Kasumi-1 (cell line): ENCODE data around the gene MACROH2A1.
"Not testable (repeated sequence)": the region's sequence is repeated elsewhere in the genome, so short reads cannot be mapped to it uniquely, and the experiment has no call there.

Experiments used
- DNase-seq, 2 experiments: peaks; one replicate each; lab custom pipeline; 2025; lab: John Stamatoyannopoulos, UW

Gene MACROH2A1

DNA sequence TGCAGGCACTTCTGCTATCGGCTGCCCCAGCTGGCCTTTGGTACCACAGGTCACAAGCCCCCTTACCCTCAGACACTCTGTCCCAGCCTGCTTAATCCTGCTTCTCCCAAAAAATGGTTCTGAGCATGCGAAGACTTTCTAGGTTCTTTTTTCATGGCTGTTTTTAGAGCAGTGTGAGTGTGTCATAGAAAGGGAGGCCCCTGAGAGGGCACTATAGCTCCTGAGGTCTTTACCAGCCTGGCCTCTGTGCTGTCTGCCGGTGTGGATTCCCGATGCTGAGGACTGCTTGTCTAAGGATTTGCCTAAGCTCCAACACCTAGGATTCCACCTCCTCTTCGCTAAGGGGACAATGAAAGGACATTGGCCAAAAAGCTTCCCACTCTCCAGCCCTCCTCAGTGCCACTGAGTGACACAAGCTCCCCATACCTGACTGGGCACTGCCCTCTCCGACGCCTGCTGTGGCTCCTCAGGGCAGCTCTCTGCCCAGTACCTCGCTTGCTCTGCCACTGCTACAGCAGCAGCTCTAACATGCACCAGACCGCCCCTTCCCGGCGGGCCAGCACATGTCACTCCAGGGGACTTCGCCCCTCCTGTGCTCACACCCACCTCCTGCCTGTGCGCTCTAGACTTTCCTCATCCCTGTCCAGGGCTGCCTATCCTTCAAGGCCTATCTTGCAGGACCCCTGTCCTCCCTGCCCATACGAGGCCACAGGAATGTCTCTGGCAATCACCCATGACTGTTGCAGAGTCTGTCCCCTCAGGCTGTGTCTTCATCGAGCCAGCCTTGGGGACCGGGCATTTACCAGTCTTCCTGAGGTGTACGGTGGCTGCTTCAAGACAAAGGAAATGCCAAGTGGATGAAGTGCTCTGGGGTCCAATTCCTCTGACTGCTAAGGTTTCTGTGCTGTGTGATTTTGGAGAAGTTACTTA is 21.0 kb downstream of the MACROH2A1 start:
- DNase-seq = peak; percentile 25 to 28

DNA sequence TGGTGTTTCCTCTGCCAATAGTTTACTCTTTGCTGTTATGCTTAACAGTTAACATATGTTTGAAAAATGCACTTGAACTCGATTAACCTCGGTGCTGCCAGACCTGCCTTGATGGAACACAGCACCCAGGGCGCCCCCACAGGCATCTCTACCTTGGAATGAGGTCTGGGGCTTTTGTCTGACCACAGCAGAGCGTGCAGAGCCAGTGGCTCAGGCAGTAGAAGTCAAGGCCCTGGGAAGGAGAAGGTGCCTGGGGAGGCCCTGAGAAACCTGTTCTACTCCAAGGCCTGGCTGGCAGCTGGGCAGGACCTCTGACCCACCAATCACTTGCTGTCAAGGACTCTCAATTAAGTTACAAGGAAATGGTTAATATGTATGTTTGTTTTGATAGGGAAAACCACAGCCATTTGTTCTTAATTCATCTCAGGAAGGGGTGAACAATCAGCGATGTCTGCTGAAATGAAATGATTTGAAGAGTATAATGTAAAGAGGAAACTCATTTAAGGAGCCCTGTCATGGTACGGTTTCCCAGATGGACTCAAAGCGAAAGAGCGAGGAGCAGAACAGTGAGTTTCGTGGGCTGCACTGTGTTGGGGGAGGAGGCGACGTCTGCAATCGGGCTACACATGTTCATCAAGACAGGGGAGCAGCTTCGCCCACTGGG is 21.9 kb downstream of the MACROH2A1 start:
- DNase-seq = peak; percentile 40 to 59

DNA sequence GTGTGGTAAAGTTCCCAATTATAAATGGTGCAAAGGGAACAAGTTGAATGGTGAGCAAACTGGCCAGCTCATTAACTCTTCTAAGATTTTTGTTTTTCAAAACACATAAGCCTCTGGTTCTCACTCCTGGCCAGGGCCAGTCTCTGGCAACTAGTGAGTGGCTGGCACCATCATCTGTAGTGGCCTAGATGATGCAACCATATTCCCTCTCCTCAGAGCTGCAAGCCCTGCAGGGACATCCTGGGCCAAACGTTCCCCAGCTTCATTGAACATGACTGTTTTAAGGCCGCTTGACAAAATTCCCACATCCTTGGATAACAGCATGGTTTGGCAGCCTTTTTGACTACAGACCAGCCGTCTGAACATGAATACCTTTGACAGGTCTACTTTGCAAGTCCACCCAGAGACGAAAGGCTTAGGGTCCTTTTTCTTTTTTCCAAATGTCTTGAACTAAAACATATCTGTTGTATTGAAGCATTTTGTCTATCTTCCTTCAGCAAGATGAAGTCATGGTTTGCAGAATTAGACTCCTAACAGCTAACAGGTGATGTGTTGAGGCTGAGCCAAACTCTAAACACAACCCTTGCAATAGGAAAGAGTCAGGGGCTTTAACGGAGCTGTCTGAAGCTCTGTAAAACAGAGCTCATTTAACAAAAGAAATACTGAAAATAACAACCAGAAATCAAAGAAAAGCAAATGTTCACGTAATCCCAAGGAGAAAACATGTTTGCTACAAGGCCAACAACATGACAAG is 23.8 kb downstream of the MACROH2A1 start:
- DNase-seq = no peak

DNA sequence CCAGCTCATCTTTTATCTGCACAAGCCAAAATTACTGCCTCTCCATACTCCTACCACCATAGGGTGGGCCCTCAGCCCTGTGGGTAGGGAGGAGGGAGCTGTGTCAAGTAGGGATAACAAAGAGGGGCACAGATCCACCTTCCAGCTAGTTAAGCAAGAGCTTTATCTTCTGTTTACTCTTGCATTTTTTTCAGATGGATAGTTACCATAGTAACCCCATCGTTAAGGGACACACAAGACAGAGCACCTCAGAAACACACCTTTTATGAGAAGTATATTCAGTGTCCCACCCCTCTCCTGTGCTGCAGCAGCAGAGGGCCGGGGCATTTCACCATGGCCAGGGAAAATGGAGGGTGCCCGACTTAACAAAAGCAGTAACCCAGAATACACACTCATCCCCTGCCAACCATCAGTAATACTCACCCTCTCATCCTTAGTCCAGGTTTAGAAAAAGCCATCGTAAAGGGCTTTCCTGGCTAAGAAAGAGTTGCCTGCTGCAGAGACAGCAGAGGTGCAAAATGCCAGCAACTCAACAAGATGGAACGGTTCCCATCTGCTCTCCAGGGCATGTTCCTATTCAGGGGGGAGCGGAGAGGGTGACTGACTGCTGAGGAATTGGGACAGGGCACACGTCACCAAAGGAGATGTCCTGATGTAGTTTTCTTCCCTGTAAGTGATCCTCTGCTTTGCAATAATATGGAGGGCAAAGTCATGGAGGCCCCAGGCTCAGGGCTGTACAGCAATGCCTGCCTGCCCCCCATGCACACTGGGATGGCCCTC is 25.1 kb downstream of the MACROH2A1 start:
- peak in 1 of 2 experiments; percentile 31 for DNase-seq

DNA sequence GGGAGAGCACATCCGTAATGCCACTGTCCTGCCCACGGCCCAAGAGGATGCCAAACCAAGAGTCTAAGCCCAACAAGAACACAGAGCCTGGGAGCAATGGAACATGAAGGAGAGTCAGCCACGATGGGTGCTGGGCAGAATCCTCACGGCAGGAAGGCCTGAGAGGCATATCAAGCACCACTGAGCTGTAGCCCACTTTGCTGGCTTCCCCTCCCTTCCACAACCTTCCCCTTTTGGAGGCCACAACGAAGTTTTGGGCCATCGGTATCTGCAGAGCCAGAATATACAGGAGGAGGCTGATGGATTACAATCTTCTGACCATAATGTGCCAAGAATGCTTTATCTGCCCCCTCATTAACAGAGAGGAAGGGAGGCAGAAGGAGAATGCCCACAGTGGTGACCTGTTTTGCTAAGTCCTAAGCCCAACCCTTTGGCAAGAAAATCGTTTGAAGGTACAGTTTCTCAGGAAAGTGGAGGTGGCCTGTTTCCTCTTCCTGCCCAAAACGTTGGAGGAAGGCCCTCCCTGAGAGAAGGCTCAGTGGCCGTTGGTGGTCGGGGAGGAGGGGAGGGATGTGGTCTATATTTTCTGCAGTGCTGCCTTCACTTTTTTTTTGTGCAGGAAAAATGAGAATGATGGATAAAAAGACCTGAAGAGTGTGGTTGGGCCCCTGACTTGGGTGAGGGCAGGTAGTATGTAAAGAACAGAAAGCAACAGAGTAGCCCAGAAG is 26.2 kb downstream of the MACROH2A1 start:
- DNase-seq = peak; percentile 94 to 95

DNA sequence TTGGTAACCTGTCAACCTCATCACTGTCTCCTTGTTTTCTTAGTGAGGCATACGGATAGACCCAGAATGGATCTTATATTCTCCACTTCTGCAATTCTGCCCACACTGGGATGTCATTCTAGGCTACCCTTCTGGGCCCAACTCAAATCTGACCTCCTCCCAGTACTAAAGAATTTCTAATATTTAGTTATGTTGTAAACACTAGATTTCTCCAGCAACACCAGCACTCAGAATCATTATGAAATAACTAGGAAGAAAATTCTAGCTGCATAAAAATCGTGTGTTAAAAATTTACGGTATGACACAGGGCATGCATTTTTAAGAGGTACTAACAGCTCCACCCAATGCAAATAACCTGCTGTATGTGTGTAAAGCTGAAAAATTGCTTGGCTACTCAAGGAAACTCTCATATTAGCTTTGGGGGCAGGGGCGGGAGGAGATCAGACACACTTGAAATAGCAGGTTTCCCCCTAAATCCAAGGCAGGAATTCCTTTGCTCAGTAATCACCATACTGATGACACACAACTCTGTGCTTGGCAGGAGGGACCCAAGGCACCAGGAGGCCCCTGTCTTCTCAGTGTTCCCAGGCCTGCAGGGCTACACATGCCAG is 27.3 kb downstream of the MACROH2A1 start:
- DNase-seq = no peak

DNA sequence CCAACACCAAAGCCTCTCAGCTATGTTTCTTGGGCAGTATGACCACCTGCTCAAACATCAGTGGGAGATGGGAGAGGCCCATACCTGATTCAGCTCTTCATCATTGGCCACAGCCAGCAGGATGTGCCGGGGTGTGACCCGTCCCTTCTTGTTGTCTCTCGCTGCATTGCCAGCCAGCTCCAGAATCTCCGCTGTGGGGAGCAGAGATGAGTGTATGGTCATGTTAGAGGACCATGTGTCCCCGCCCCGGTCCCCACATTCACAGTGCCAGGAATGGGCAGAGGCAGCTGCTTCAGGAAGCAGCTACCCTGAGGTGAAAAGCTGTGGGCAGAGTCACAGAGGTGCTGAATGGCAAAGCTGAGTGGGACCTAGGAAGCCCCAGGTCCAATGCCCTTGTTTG is 29.1 kb downstream of the MACROH2A1 start:
- no peak for DNase-seq

DNA sequence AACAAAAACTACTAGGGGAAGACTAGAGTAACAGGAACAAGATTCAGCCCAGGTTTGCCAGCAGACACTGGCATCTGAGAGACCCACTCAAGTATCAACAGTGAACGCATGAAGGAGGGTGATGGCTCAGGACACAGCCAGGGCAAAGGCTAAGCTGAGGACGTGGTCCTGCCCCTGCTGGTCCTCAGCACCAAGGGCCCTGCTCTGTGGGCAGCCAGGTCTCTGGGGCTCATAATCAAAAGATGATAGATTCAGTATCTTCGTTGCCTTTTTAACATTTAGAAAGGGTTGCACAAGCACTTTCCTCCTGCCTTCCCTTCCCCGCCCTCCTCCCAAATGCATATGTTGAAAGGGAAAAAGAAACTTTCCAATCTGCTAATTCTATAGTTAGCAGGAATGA is 31.5 kb downstream of the MACROH2A1 start:
- DNase-seq = no peak

DNA sequence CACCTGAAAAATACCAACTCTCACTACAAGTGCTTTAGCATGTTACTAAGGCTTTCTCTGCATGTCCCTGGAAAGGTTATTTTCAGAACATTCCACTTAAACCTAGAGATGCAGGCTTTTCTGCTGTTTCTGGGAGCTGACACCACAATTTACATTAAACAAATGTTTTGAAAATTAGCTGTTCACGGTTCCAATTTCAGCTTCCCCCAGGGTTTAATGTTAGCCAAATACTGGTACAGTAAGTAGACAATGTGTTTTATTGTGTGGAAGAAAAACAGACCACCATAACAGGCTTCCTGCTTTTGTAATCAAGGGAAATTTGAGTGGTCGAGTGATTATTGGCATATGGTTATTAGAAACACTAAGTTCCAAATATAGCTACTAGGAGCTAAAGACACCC is 32.0 kb downstream of the MACROH2A1 start:
- no peak for DNase-seq

DNA sequence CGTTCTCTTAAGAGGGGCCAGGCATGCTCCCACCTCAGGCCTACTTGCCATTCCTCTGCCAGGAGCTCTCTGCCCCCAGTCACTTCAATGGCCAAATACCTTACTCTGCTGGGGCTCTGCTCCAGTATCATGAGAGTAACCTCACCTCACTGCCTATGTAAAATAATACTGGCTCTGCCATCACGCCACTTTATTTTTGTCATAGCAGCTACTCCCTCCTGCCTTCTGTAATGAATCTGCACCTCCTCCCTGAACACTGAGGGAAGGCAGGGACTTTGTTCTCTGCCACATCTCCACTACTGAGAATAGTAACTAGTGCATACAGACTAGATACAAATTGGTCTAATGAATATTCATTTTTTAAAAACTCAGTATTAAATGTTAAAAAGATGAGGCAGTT is 33.8 kb downstream of the MACROH2A1 start:
- DNase-seq = no peak

DNA sequence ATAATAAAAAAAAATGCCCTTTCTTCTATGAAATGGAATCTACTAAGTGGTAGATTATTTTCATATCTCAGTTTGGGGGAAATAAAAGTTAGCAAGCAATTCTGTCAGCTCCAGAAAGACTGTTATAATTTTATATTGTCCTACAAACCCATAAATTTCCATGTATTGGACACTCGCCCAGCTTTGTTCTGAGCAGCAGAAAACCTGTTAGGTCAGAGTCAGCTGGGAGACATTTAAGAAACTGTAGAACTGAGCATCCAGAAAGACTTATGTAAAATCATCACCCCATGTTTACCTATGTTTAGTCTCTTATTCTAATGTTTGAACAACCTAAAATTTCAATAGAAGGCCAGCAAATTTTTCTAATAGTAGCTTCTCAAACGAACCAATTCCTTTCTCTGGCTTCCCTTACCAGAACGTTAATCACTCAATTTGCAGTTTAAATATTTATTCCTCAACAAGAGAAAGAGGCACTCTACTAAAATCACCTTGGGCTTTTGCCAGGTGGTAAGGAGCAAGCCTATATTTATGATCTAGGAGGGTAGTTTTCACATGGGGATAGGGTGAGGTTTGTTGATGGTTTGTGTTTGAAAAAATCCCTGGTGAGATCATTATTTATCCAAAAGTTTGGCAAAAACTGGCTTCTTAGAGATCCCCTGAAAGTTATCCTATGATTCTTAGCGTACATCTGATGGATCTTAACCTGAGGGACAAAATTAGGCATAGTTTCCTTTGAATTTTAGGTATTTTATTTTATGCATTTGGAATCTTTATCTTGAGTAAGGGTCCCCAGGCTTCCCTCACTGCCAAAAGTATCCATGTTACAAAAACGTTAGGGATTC is 34.4 kb downstream of the MACROH2A1 start:
- no peak for DNase-seq

DNA sequence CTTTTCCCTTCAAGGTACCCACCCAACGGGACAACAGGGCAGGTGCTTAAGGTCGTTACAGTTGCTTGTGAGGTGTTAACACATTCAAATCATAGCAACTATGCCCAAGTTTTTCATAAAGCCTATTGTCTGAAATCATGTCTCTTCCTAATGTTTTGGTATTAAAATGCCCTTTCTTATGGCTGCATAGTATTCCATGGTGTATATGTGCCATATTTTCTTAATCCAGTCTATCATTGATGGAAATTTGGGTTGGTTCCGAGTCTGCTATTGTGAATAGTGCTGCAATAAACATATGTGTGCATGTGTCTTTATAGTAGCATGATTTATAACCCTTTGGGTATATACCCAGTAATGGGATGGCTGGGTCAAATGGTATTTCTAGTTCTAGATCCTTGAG is 35.7 kb downstream of the MACROH2A1 start:
- not testable (repeated sequence) for DNase-seq

DNA sequence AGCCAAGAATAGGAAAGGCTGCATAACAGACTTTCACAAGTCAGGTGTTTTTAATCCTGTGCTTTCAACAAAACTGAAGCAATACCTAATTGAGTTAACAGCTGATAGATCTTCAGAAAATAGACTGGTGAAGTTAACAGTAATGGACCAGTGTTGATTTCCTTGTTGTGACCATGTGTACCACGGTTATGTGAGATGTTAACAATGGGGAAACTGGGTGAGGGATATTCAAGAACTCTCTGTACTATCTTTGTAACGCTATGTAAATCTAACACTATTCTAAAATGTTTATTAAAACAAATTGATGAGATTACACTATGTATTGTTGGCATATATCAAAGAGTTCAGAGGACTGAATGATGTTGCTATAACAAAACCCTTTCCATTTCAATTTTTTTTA is 36.9 kb downstream of the MACROH2A1 start:
- no peak for DNase-seq

DNA sequence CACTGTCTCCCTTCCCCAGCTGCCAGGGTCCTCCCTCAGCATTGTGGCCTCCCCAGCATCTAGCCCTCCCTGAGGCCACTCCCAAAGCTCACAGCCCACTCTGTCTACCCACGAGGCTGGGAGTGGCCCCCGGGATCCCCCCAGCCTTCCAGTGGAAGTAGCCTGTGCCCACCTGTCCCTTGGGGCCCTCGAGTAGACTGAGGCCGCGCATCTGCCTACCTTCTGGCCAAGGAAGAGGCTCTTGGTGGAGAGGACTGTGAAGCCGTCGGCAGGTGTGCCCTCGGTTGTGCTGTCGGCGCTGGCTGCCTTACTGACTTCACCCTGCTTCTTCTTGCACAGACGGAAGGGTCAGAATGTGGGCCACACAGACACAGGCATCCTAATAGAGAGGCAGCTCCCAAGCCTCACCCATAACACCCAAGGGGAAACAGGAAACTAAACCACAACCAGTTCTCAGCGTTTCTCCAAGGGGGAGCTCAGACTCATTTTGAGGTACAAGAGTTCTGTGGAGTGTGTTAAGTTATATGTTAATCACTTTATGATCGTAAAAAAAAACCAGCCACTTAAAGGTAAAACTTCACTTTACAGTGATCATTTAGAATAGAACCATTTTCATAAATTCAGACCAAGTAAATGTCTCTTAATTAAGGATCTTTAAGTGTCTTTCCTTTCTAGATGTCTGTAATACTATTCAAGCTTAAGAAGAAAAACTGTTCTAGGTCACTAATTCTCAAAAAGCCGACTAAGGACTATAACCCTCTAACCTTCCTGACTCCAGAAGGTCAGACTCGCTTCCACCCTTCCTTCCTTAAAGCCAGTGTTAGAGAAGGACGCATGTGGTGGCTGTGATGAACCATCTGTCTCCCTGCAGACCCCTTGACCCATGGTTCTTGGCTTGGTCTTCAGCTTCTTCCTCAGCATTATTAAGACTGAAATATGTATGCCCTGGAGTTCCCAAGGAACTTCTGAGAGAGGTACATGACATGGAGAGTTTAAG is 38.5 kb downstream of the MACROH2A1 start:
- DNase-seq = peak; percentile 81 to 83

DNA sequence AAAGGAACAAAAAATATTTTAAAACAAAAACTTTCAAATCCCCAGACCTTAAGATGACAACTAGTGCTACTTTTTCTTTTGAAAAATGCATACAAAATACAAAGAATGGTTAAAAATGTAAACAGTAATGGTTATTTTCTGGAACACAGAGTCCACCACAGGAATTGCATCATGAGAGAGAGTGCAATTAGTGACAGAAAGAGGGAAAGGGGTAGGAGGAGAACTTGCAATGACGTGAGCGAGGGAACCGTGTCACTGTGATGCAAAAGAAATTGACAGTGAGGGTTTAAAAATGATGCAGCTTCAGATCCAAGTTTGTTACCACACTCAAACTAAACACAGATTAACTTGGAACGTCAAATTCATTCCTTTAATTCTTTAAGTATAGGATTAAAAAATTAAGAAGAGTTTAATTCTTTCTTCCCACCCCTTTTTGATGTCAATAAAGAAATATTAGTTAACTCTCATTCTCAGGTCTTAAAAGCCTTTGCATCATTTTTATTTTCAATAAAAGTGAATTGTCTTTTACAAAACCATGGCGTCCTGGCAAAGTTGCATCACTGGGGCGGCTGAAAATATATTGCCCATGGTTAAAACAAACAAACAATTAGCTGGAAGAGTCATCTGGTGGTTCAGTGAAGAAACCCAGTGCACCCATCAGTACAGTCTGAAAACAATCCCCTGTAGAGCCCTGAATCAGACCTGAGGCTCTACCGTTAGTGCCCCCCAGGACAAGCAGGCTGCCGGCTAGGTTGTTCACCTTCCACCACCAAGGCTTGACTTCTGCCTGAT is 39.5 kb downstream of the MACROH2A1 start:
- no peak for DNase-seq

DNA sequence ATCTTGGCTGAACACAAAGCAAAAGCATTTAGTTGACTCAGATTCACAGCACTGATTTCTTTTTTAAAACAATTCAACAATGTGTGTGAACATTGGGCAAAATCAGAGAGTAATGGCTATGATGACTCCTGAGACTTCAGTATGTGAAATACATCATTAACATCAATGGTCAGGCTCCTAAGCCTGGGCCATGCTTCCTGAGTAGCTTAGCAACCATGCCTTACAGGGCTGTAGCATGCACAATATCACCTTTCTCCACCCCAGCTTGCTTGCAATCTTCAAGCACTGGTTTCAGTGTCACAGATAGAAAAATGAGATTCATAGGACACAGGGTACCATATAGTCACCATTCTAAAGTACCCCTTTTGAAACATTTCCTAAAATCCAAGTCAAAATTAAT is 41.3 kb downstream of the MACROH2A1 start:
- DNase-seq = no peak

DNA sequence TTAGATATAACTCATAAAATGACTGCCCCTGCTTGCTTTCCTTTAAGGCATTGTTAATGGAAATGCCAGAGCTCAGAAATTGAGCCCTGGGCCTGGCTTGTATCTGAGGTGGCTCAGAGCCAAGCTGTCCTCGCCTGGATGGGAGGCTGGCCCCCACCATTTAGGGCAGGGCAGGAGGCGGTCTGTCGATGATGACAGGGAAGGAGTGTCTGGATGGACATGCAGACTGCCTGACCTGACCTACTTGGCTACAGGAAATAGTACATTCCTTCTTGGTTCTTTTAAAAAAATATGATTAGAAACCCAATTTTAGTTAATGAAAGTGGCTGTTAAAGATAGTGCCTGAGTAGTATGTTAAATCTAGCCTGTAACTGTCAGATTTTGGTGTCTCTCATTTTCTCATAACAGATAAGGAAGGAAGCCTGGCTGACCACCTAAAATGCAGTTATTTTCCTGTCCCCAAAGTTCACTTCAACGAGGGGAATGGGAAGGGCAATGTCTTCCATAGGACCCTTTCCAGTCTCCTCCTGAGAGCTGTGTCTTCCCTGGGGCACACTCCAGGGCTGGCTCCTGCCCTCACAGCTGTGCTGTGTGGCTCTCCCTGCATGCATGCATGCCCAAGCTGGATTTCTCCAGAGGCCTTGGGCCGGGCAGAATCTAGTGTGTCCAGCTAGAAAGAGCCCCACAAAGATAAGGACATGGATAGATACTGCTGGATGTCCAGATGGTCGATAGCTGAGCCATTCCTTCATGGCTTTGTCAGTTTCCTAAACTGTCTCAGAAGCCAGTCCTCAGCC is 42.3 kb downstream of the MACROH2A1 start:
- DNase-seq = no peak
